GM12878 (cell line): ENCODE measurements around the gene LGI1. TPM values are rescaled to one million over a fixed set of nuclear protein-coding genes. Genes with fewer than 3 reads are reported as not detected.

ENCODE experiments used
- BHLHE40 ChIP-seq, 2 experiments: fragments of 450-650 bp in 1 of 2; IDR thresholded peaks; 2 replicates each; pipeline ENCODE4 v1.6.1; 2011 to 2017; ENCODE audit warnings: low read depth in 2 of 2, borderline replicate concordance in 1 of 2, improper control_type of control experiment in 1 of 2, low read length in 1 of 2, mild to moderate bottlenecking in 1 of 2
- CEBPB ChIP-seq, 2 experiments: fragments of 150-350 bp in 1 of 2; IDR thresholded peaks; 2 replicates each; pipeline ENCODE4 v1.6.1; 2012 to 2014; ENCODE audit warnings: low read depth in 2 of 2, low read length in 2 of 2, borderline replicate concordance in 1 of 2, inconsistent platforms in 1 of 2
- CHD2 ChIP-seq: IDR thresholded peaks from 2 replicates; pipeline ENCODE4 v1.6.1; 2011; ENCODE audit warnings: low read depth, low read length, improper control_type of control experiment, borderline replicate concordance
- EP300 ChIP-seq, 2 experiments: fragments of 150-350 bp in 1 of 2; IDR thresholded peaks; 2 replicates each; pipeline ENCODE4 v1.6.1; 2011 to 2012; ENCODE audit warnings: low read depth in 2 of 2, low read length in 2 of 2, borderline replicate concordance in 1 of 2, improper control_type of control experiment in 1 of 2, inconsistent platforms in 1 of 2; ENCODE audit not compliant: control insufficient read depth in 1 of 2
- GATAD2B ChIP-seq: fragments of 450-650 bp; conservative IDR thresholded peaks from 2 replicates; pipeline ENCODE4 v1.6.1; 2017; ENCODE audit warnings: low read depth, mild to moderate bottlenecking, moderate library complexity
- JUNB ChIP-seq: IDR thresholded peaks from 2 replicates; pipeline ENCODE4 v1.6.1; 2016; ENCODE audit warnings: antibody characterized with exemption, mild to moderate bottlenecking
- LARP7 ChIP-seq: fragments of 450-650 bp; IDR thresholded peaks from 2 replicates; pipeline ENCODE4 v1.6.1; 2017; ENCODE audit warnings: mild to moderate bottlenecking
- MTA3 ChIP-seq: IDR thresholded peaks from 2 replicates; pipeline ENCODE4 v1.6.1; 2012; ENCODE audit warnings: low read length, inconsistent platforms, borderline replicate concordance
- RB1 ChIP-seq: fragments of 450-650 bp; formaldehyde crosslinking; IDR thresholded peaks from 2 replicates; pipeline ENCODE4 v1.6.1; 2017; ENCODE audit warnings: mild to moderate bottlenecking, borderline replicate concordance
- RCOR1 ChIP-seq: conservative IDR thresholded peaks from 2 replicates; pipeline ENCODE4 v1.6.1; 2012; ENCODE audit warnings: low read depth, low read length, improper control_type of control experiment
- RFX5 ChIP-seq: IDR thresholded peaks from 2 replicates; pipeline ENCODE4 v1.6.1; 2011; ENCODE audit warnings: low read depth, low read length, improper control_type of control experiment
- SIN3A ChIP-seq: IDR thresholded peaks from 2 replicates; pipeline ENCODE4 v1.6.1; 2012; ENCODE audit warnings: low read depth, low read length, improper control_type of control experiment
- SIX5 ChIP-seq: IDR thresholded peaks from 2 replicates; pipeline ENCODE4 v1.6.1; 2011; ENCODE audit warnings: mild to moderate bottlenecking, low read depth, low read length, moderate library complexity; ENCODE audit not compliant: severe bottlenecking
- SUZ12 ChIP-seq: fragments of 200-600 bp; sonication (generic); IDR thresholded peaks from one replicate; pipeline ENCODE4 v1.6.1; 2018; ENCODE audit warnings: antibody characterized with exemption, mild to moderate bottlenecking; ENCODE audit not compliant: unreplicated experiment
- TBL1XR1 ChIP-seq: IDR thresholded peaks from 2 replicates; pipeline ENCODE4 v1.6.1; 2012; ENCODE audit warnings: low read depth, low read length, improper control_type of control experiment
- polyA plus RNA-seq, 11 experiments: library from polyadenylated mRNA; depleted of rRNA in 4 of 11; unstranded in 6 of 11; stranded (reverse) in 5 of 11; fragments of >200 nt; fragmentation: Nextera tagmentation in 4 of 11; fragmentation: Illumina TruSeq in 1 of 11; extraction: Ambion mirVana in 4 of 11; extraction: Trizol in 1 of 11; gene quantifications; 1 replicate in 1 of 11; 2 replicates in 10 of 11; pipeline versions ENCODE4 v1.2.1 to v1.2.3, GENCODE V29; 2011 to 2016; ENCODE audit warnings: inconsistent platforms in 2 of 11, missing spikeins in 2 of 11, low read depth in 1 of 11
- total RNA-seq, 4 experiments: library from RNA; depleted of rRNA in 3 of 4; stranded (reverse); fragments of >200 nt in 3 of 4; fragmentation: Illumina TruSeq in 1 of 4; extraction: Trizol in 1 of 4; gene quantifications; 2 replicates each; pipeline versions ENCODE4 v1.2.1 to v1.2.3, GENCODE V29; 2013 to 2021
- TF ChIP-seq, protein P1 (sequence below): IDR thresholded peaks from 2 replicates; pipeline ENCODE4 v1.6.1; 2012; ENCODE audit warnings: improper control_type of control experiment, low read depth, low read length; ENCODE audit not compliant: insufficient replicate concordance
- TF ChIP-seq, protein P2 (sequence below): IDR thresholded peaks from 2 replicates; pipeline ENCODE4 v1.6.1; 2012; ENCODE audit warnings: low read length, inconsistent platforms
- TF ChIP-seq, protein P3 (sequence below): fragments of 450-650 bp; formaldehyde crosslinking; IDR thresholded peaks from 2 replicates; pipeline ENCODE4 v1.5.0; 2022; ENCODE audit warnings: mild to moderate bottlenecking, missing genetic modification characterization

Gene LGI1
- total and polyA plus RNA-seq, 10 of the 15 experiments (the other 5 are each of a cell fraction or from before 2014, with no cell fraction given): not detected

DNA sequence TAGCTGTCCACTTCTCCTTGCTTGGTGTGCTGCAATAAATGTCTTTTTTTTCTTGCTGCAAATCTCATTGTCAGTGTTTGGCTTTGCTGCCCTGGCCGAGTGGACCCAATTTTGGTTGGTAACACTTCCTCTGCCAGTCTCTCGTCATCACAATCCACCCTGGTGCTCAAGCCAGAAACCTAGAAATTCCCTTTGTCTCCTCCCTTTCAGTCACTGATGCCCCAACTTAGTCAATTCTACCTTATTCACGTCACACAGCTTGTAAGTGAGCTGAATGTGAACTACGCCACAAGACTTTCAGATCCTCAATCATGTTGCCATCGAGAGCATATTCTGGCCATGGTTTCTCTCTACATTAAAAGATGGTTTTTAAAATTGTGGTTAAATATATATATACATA, 42.4 kb upstream of the LGI1 start (continued):
- TF ChIP-seq, protein P1, sequence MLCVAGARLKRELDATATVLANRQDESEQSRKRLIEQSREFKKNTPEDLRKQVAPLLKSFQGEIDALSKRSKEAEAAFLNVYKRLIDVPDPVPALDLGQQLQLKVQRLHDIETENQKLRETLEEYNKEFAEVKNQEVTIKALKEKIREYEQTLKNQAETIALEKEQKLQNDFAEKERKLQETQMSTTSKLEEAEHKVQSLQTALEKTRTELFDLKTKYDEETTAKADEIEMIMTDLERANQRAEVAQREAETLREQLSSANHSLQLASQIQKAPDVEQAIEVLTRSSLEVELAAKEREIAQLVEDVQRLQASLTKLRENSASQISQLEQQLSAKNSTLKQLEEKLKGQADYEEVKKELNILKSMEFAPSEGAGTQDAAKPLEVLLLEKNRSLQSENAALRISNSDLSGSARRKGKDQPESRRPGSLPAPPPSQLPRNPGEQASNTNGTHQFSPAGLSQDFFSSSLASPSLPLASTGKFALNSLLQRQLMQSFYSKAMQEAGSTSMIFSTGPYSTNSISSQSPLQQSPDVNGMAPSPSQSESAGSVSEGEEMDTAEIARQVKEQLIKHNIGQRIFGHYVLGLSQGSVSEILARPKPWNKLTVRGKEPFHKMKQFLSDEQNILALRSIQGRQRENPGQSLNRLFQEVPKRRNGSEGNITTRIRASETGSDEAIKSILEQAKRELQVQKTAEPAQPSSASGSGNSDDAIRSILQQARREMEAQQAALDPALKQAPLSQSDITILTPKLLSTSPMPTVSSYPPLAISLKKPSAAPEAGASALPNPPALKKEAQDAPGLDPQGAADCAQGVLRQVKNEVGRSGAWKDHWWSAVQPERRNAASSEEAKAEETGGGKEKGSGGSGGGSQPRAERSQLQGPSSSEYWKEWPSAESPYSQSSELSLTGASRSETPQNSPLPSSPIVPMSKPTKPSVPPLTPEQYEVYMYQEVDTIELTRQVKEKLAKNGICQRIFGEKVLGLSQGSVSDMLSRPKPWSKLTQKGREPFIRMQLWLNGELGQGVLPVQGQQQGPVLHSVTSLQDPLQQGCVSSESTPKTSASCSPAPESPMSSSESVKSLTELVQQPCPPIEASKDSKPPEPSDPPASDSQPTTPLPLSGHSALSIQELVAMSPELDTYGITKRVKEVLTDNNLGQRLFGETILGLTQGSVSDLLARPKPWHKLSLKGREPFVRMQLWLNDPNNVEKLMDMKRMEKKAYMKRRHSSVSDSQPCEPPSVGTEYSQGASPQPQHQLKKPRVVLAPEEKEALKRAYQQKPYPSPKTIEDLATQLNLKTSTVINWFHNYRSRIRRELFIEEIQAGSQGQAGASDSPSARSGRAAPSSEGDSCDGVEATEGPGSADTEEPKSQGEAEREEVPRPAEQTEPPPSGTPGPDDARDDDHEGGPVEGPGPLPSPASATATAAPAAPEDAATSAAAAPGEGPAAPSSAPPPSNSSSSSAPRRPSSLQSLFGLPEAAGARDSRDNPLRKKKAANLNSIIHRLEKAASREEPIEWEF: no peak
- peak; percentile 56; the same call in 1 of the 2 replicates for TF ChIP-seq CHD2
- TF ChIP-seq LARP7: no peak
- TF ChIP-seq RFX5: no peak
- TF ChIP-seq RB1: no peak
- TF ChIP-seq GATAD2B: 0 out of 2 replicates have a peak, but pooled peaks have one; percentile 30
- no peak for TF ChIP-seq SIX5
- TF ChIP-seq CEBPB (IDR thresholded peaks at IDR 0.05; ENCODE audit: borderline replicate concordance in 1 of 2, low read depth in 2 of 2, low read length in 2 of 2): no peak
- no peak for TF ChIP-seq SIN3A
- TF ChIP-seq TBL1XR1: 0 out of 2 replicates have a peak, but pooled peaks have one; percentile 22
- TF ChIP-seq EP300 (IDR thresholded peaks at IDR 0.05; ENCODE audit: borderline replicate concordance in 1 of 2, control insufficient read depth in 1 of 2, low read depth in 2 of 2, low read length in 2 of 2): peak; percentile 77 to 96; a peak in 3 of 4 replicates
- TF ChIP-seq JUNB: peak; percentile 85
- TF ChIP-seq, protein P2, sequence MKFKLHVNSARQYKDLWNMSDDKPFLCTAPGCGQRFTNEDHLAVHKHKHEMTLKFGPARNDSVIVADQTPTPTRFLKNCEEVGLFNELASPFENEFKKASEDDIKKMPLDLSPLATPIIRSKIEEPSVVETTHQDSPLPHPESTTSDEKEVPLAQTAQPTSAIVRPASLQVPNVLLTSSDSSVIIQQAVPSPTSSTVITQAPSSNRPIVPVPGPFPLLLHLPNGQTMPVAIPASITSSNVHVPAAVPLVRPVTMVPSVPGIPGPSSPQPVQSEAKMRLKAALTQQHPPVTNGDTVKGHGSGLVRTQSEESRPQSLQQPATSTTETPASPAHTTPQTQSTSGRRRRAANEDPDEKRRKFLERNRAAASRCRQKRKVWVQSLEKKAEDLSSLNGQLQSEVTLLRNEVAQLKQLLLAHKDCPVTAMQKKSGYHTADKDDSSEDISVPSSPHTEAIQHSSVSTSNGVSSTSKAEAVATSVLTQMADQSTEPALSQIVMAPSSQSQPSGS: peak; percentile 62
- no peak for TF ChIP-seq MTA3
- no peak for TF ChIP-seq SUZ12
- no peak for TF ChIP-seq RCOR1
- TF ChIP-seq BHLHE40 (IDR thresholded peaks at IDR 0.05; ENCODE audit: borderline replicate concordance in 1 of 2, low read depth in 2 of 2, low read length in 1 of 2): peak; percentile 33 to 57; a peak in 1 of 4 replicates
- TF ChIP-seq, protein P3, sequence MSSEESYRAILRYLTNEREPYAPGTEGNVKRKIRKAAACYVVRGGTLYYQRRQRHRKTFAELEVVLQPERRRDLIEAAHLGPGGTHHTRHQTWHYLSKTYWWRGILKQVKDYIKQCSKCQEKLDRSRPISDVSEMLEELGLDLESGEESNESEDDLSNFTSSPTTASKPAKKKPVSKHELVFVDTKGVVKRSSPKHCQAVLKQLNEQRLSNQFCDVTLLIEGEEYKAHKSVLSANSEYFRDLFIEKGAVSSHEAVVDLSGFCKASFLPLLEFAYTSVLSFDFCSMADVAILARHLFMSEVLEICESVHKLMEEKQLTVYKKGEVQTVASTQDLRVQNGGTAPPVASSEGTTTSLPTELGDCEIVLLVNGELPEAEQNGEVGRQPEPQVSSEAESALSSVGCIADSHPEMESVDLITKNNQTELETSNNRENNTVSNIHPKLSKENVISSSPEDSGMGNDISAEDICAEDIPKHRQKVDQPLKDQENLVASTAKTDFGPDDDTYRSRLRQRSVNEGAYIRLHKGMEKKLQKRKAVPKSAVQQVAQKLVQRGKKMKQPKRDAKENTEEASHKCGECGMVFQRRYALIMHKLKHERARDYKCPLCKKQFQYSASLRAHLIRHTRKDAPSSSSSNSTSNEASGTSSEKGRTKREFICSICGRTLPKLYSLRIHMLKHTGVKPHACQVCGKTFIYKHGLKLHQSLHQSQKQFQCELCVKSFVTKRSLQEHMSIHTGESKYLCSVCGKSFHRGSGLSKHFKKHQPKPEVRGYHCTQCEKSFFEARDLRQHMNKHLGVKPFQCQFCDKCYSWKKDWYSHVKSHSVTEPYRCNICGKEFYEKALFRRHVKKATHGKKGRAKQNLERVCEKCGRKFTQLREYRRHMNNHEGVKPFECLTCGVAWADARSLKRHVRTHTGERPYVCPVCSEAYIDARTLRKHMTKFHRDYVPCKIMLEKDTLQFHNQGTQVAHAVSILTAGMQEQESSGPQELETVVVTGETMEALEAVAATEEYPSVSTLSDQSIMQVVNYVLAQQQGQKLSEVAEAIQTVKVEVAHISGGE: no peak
